Measurements from ENCODE around the gene FUT8.

The FUT8 gene

GRCh38 chr14:65476273-65476941 is 63.9 kb downstream of the FUT8 start:
- no peak for TF ChIP-seq CTCF (IDR thresholded peaks at IDR 0.05; ENCODE audit: low read depth, low read length)
- no peak overlapping the region for H3K4me3 ChIP-seq (replicated peaks in 1 of 2; ENCODE audit: low read depth in 2 of 2, low read length in 2 of 2)
- DNase-seq (ENCODE audit: low read depth in 2 of 2) = no peak

GRCh38 chr14:65476942-65477318 is 64.4 kb downstream of the FUT8 start:
- TF ChIP-seq CTCF (IDR thresholded peaks at IDR 0.05; ENCODE audit: low read depth, low read length) = no peak
- no peak overlapping the region for H3K4me3 ChIP-seq (replicated peaks in 1 of 2; ENCODE audit: low read depth in 2 of 2, low read length in 2 of 2)

GRCh38 chr14:65478017-65478416 is 65.5 kb downstream of the FUT8 start:
- no peak for TF ChIP-seq CTCF (IDR thresholded peaks at IDR 0.05; ENCODE audit: low read depth, low read length)
- no peak overlapping the region for H3K4me3 ChIP-seq (replicated peaks in 1 of 2; ENCODE audit: low read depth in 2 of 2, low read length in 2 of 2)
- DNase-seq (ENCODE audit: low read depth in 2 of 2) = no peak

More at GRCh38 chr14:65476942-65477318, 64.4 kb downstream of the FUT8 start:
- DNase-seq (ENCODE audit: low read depth in 2 of 2) = no peak

- TF ChIP-seq CTCF (IDR thresholded peaks at IDR 0.05; ENCODE audit: low read depth, low read length) = no peak
- H3K4me3 ChIP-seq (replicated peaks in 1 of 2; ENCODE audit: low read depth in 2 of 2, low read length in 2 of 2) = no peak overlapping the region
- DNase-seq (ENCODE audit: low read depth in 2 of 2) = peak; percentile 61
Observed at GRCh38 chr14:65478596-65478995, 66.1 kb downstream of the FUT8 start.

- H3K4me3 ChIP-seq (replicated peaks in 1 of 2; ENCODE audit: low read depth in 2 of 2, low read length in 2 of 2) = no peak overlapping the region
- TF ChIP-seq CTCF (IDR thresholded peaks at IDR 0.05; ENCODE audit: low read depth, low read length) = no peak
- no peak for DNase-seq (ENCODE audit: low read depth in 2 of 2)
Observed at GRCh38 chr14:65479386-65479785, 66.9 kb downstream of the FUT8 start.

GRCh38 chr14:65482757-65483438 is 70.4 kb downstream of the FUT8 start:
- H3K4me3 ChIP-seq (replicated peaks in 1 of 2; ENCODE audit: low read depth in 2 of 2, low read length in 2 of 2) = no peak overlapping the region
- no peak for TF ChIP-seq CTCF (IDR thresholded peaks at IDR 0.05; ENCODE audit: low read depth, low read length)
- no peak for DNase-seq (ENCODE audit: low read depth in 2 of 2)

All from cardiac fibroblast (primary cell).